Measurements from ENCODE around the gene GIMAP1. TPM values are rescaled to one million over a fixed set of nuclear protein-coding genes. Genes with fewer than 3 reads are reported as not detected.

Gene GIMAP1
- total RNA-seq, 2 donors from 2014 or later, result 3.1 to 10.7 TPM

DNA sequence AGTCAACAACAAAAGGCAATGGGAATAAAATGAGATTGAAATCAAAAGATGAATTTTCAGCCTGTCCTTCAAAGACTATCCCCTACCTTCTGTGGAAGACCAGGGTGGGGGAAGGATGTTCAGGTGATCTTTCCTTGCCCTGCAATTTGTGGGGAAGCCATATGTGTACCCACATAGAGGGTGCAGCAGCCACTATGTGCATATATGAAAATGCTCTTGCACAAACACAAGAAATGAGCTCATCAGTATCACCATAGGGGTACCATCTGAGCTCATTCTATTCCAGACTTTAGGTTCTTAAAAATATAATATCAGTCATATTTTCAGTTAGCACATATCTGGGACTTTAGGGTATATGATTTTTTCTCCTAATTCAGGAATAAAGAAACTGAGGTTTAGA is 38.5 kb downstream of the GIMAP1 start:
- ATAC-seq, result peak; percentile 47 to 62

DNA sequence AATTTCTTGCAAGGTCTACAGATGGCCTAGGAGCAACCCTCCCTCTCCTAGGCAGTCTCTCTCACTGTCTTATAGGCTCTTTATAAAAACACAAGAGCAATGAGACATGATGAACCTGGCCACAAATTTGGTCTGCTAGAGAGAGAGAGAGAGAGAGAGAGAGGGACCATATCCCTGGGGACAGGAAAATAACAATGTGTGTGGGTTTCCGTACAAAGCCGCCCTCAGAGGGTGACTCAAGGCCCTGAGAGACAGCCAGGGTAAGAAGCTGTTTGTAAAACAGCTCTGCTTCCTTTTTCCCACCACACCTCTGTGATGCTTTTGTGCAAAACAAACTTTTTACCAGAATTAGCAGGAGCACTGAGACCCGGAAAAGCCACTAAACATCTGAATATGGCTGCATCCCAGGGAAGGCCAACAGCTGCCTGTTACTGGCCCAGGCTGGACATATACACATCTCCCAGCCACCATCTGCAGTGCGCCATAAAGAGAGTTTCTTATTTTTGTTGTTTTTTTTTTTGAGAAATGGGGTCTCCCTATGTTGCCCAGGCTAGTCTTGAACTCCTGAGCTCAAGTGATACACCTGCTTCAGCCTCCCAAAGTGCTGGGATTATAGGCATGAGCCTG is 39.2 kb downstream of the GIMAP1 start:
- ATAC-seq (peak; percentile 73 to 81), DNase-seq (ENCODE audit: low spot score in 2 of 2) (peak; percentile 66 to 78)
- H3K27ac Mint-ChIP-seq, result peak overlapping the region; percentile 94 to 96

More for the DNA sequence above, 38.5 kb downstream of the GIMAP1 start:
- peaks cover 0 to 3% of the 10 kb centered on the region in 2 donors for H3K9me3 Mint-ChIP-seq
- DNase-seq (ENCODE audit: low spot score in 2 of 2), result no peak
- no peaks in the 10 kb centered on the region for H3K36me3 Mint-ChIP-seq
- peak overlapping the region; percentile 94 to 96 for H3K27ac Mint-ChIP-seq

DNA sequence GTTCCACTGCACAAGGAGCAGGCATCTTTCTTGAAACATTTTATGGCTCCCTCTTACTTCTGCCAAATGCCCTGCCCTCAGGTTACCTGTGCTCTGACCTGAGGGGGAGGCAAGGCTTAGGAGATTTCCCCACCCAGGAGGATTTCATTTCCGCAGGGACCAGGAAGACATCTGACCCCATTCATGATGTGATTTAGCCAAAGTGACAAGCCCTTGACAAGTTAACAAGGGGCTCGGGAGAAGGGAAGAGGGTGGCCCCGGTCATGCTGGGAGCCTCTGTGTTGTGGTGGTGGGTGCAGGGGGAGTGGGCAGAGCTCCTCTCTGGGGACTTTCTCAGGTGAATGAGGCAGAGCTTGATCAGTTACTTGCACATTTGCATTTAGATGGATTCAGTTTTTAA is 39.8 kb downstream of the GIMAP1 start:
- peak overlapping the region; percentile 94 to 96 for H3K27ac Mint-ChIP-seq
- ATAC-seq (no peak), DNase-seq (ENCODE audit: low spot score in 2 of 2) (no peak)
- H3K36me3 Mint-ChIP-seq, result peaks cover 0 to under 1% of the 10 kb centered on the region in 2 donors
- H3K9me3 Mint-ChIP-seq, result no peaks in the 10 kb centered on the region

More for the DNA sequence above, 39.2 kb downstream of the GIMAP1 start:
- Mint-ChIP-seq H3K9me3 (no peaks in the 10 kb centered on the region), H3K36me3 (no peaks in the 10 kb centered on the region)

DNA sequence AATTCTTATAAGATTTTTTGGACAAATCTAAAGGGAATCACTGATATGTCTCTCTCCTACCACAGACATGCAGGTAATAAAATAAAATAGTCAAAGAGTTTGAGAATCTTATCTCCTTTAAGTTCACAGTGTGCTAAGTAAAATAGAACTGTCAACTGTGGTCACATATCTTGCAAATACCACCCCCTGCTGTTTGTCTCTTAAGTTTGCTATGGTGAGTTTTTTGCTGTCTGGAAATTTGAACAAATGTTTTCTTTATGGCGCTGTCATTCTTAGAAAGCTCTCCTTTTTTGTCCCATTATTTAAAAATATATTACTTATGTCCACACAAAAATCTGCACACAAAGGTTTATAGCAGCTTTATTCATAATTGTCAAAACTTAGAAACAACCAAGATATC is 40.4 kb downstream of the GIMAP1 start:
- Mint-ChIP-seq H3K27ac (peak overlapping the region; percentile 94 to 96), H3K36me3 (peaks cover 5 to 8% of the 10 kb centered on the region in 2 donors), H3K9me3 (no peaks in the 10 kb centered on the region)
- ATAC-seq (no peak), DNase-seq (ENCODE audit: low spot score in 2 of 2) (no peak)

DNA sequence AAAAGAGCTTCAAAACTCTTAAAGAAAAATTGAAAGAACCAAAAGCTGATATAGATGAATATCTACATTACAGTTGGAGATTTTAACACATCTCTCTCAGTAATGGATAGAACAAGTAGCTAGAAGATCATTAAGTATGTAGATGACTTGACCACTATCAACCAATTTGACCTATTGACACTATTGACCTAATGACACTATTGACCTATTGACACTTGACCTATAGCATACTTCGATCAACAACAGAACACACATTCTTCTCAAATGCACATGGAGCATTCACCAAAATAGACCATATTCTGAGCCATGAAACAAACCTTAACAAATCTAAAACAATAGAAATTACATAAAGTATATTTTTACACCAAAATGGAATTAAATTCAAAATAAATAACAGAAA is 43.1 kb downstream of the GIMAP1 start:
- DNase-seq (ENCODE audit: low spot score in 2 of 2) (no peak), ATAC-seq (no peak)
- Mint-ChIP-seq H3K9me3 (no peaks in the 10 kb centered on the region), H3K27ac (no peak overlapping the region), H3K36me3 (peaks cover 5 to 12% of the 10 kb centered on the region in 2 donors)

DNA sequence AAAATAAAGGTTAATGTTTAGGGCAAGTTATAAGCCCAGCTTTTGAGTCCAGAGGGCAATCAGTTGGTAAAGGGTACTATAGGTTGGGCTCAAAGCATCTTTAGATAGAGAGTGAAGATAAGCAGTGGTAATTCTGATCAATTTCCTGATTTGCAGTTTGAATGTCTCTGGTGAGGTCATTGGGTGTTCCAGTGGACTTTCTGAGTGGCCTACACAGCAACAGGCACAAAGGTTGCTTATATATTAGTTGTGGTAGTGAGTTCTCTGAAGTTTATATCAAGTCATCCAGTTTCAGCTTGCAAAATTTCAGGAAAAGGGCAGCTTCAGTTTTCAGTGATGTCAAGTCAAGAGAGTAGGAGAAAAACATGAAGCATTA is 49.9 kb downstream of the GIMAP1 start:
- DNase-seq (ENCODE audit: low spot score in 2 of 2) (no peak), ATAC-seq (no peak)
- H3K9me3 Mint-ChIP-seq, result no peaks in the 10 kb centered on the region
- peaks cover 4 to 9% of the 10 kb centered on the region in 2 donors for H3K36me3 Mint-ChIP-seq
- H3K27ac Mint-ChIP-seq, result no peak overlapping the region

GRCh38 chr7:150769768-150770167 is 53.4 kb downstream of the GIMAP1 start:
- no peak for ATAC-seq
- Mint-ChIP-seq H3K9me3 (peaks cover 7 to 18% of the 10 kb centered on the region in 2 donors), H3K36me3 (peaks cover 7 to 13% of the 10 kb centered on the region in 2 donors), H3K27ac (no peak overlapping the region)
- DNase-seq (ENCODE audit: low spot score in 2 of 2), result no peak

Other genes starting within 250 kb of the GIMAP1 start
- 10 to 100 TPM; 32.2 to 79.9 TPM for gene GIMAP7, start 201.7 kb upstream of the GIMAP1 start, total RNA-seq
- 100 to 1,000 TPM; 202 to 336 TPM for gene GIMAP4, start 149.2 kb upstream of the GIMAP1 start, total RNA-seq
- gene GIMAP6, start 84.2 kb upstream of the GIMAP1 start, total RNA-seq, result 10 to 100 TPM; 35.9 to 43.2 TPM
- 10 to 100 TPM; 47.8 to 56.5 TPM for gene GIMAP2, start 30.9 kb upstream of the GIMAP1 start, total RNA-seq
- 100 to 1,000 TPM in 1 of 2 donors, 10 to 100 TPM in 1; 73.1 to 115 TPM for gene GIMAP5, start 20.8 kb downstream of the GIMAP1 start, total RNA-seq
- gene TMEM176B, start 83.8 kb downstream of the GIMAP1 start, total RNA-seq, result not detected
- gene TMEM176A, start 84.2 kb downstream of the GIMAP1 start, total RNA-seq, result not detected
- gene AOC1, start 135.9 kb downstream of the GIMAP1 start, total RNA-seq, result not detected

Measured in activated naive CD4-positive, alpha-beta T cell treated with anti-CD3 and anti-CD28 coated beads, Interleukin-2, amount 50 U/mL, for 72 hours (primary cell).